ENCODE data around the gene KLK15.
"Not testable (repeated sequence)": the region's sequence is repeated elsewhere in the genome, so short reads cannot be mapped to it uniquely, and the experiment has no call there.

Gene KLK15

DNA sequence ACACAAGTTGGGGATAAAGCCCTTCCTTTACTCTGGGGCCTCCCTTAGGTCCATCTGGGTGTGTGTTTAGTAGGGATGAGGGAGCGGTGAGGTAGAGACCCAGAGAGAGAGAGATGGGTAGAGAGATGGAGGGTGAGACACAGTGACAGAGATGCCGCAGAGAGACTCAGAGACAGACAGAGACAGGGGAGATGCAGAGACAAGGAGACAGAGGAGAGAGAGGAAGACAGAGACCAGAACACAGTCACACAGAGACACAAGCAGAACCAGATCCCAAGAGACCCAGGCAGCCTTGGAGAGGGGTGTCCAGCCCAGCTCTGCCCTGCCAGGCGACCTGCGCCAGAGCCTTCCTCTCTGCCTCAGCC lies 12.1 kb downstream of the KLK15 start:
- DNase-seq, result no peak

DNA sequence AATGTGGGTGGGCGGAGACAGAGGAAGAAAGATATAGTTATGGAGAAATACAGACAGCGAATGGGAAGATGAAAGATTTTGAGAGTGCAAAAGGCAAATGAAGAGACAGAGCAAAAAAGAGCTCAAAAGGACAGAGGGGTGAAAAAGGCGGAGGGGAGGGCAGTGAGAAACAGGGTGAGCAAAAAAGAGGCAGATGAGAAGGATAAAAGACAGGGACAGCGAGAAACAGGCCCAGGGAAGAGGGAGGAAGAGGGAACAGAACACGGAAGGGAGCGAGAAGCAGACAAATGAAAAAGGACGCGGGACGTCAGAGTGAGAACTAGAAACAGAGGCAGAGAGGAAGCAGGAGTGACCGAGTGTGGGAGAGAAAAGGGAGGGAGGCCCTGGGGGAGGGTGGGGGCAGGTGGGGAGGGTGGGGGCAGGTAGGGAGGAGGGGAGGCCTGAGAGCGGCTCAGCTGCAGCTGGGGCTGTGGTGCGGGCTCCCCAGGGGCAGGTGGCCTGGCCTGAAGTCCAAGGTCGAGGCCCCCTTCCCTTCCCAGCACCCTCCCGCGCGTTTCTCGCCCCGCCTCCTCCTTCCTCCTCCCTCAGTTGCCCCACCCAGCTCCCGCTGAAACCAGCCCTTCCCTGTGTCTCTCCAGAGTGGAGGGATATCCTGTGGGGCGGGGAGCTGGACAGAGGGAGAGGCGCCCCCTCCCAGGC lies 12.7 kb downstream of the KLK15 start:
- DNase-seq, result peak in 1 of 56 donors; percentile 3

GRCh38 chr19:50820086-50820485 lies 13.3 kb downstream of the KLK15 start:
- DNase-seq, result no peak

DNA sequence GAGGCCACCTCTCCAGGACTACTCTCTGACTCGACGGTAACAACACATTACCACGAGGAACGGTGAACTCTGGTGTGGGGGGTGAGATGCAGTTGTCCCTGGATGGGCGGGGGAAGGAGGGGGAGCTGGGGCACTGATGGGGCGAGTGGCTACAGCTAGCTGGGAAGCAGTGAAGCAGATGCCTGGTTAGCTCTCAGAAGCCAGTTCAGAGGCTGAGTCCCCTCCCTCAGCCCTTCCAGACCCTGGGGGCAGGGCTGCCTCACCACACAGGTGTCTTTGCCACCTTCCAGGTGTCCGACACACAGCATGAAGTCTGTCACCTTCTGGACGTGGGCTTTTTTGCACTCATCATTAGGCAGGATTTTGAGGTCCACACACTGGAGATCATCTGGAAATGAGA lies 13.7 kb downstream of the KLK15 start:
- no peak for DNase-seq

GRCh38 chr19:50818859-50819472 lies 14.4 kb downstream of the KLK15 start:
- DNase-seq, result no peak

- DNase-seq, result peak in 1 of 56 donors; percentile 34
Measured at GRCh38 chr19:50817941-50818858, 15.2 kb downstream of the KLK15 start.

DNA sequence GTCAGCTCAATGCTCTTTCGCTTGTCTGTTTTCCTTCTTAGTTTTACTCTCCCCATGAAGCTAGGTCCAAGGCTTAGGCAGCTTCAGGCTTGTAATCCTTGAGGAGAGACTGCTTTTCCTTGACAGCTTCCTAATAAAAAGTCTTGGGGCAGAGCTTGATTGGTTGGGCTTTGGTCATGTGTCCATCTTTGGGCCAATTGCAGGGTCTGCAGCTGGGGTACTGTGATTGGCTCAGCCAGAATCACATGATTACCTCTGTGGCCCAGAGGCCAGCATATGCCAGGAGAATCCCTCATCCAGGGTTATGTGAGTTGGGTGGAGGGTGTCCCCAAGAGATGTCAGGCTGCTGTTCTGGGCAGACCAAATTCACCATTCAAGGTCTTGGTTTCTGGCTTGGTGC lies 17.9 kb downstream of the KLK15 start:
- no peak for DNase-seq

GRCh38 chr19:50814883-50815282 lies 18.5 kb downstream of the KLK15 start:
- DNase-seq, result no peak

GRCh38 chr19:50812474-50812873 lies 20.9 kb downstream of the KLK15 start:
- no peak for DNase-seq

- not testable (repeated sequence) for DNase-seq
Measured at GRCh38 chr19:50811622-50812238, 21.6 kb downstream of the KLK15 start.

GRCh38 chr19:50808856-50809255 lies 24.5 kb downstream of the KLK15 start:
- DNase-seq, result no peak

DNA sequence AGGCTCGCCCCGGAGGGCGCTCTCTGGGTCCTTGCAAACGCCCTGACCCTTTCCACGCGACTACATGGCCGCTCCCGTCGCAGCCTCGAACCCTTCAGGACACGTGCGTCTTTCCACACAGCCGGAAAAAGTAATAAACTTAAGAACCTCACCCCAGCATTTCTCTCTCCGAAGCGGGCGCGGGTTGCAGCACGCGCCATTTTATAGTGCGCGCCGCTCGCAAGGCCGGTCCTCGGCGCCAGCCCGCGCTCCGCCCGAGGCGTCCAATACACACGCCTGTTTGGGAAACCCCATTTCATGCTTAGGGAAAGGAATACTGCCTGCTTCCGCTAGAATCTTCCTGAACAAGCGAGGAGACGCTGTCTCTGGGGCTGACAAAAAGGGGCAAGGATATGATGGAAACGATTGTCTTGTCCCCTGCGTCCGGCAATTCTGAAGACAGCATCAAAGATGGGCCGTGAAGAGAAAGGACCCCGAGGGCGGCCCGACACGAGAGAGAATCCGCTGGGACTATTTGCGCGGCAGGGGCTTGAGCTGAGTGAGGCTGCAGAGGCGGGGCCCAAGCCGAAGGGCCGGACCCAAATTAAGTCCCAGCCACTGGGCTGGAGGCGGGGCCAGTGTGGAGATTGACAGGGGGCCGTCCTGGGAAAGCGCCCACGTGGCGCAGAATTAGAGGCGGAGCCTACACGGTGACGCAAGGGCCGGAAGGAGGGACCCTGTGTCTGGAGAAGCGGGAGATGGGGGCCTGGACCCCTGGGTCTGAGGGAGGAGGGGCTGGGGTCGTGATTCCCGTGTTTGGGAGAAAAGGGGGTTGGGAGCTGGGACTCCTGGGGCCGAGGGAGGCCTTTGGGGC lies 28.7 kb downstream of the KLK15 start:
- DNase-seq, result peak; percentile 85 to 99 (median 97)

GRCh38 chr19:50803633-50804419 lies 29.5 kb downstream of the KLK15 start:
- DNase-seq, result peak in 3 of 56 donors; percentile 46 to 58 (median 48)

DNA sequence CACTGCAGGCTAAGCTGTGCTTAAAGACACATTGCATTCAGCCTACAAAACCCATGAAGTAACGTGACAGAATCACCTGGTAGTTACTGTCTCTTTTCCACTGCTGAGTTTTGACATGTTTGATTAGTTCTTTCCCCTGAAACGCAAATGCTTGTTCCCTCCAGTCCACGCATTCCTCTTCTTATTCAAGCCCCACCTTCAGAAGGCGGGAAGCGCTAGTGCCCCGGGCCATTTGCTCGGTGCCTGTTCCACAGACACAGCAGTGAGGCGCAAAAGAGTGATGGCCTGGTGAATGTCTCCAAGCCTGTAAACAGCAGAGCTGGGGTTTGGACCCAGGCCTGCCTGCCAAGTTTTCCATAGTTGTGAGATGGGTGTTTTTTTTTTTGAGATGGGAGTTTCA lies 32.3 kb downstream of the KLK15 start:
- DNase-seq, result no peak

GRCh38 chr19:50799547-50799851 lies 33.9 kb downstream of the KLK15 start:
- no peak for DNase-seq

DNA sequence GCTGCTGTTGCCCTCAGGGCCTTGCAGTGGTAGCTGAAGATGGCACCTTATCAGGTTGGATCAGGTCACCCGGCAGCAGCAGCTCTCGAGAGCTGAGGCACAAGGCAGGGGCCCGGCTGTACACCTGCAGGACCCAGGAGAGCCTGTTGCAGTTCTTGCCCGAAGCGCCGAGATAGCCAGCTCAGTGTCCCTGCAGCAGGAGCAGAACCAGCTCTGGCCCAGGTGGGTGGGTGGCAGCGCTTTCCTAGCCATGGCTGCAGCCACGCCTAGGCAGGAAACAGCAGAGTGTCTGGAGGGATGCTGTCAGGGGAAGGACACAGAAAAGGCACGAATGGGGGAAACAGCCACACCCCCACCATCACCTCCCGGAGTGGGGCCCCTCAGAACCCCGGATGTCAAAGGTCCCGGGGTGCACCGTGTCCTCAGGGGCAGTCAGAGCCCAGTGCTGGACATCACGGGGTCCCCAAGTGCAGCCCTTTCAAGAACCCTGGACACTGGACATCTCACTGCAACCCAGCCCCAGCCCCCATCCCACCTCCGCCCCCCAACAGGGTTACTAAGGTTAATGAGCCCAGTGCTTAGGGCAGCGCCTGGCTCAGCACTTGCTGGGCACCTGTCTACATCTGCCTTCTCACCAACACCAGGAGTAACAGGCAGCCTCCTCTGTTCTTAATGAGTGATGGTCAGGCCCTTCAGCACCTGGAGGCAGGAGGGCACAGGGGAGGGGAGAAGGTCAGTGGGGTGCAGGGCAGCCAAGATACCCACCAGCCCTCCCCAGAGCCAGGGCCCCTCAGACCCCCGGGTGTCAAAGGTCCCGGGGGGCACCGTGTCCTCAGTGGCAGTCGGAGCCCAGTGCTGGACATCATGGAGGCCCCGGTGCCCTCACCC lies 34.5 kb downstream of the KLK15 start:
- no peak for DNase-seq

GRCh38 chr19:50797781-50798658 lies 35.4 kb downstream of the KLK15 start:
- DNase-seq, result no peak

DNA sequence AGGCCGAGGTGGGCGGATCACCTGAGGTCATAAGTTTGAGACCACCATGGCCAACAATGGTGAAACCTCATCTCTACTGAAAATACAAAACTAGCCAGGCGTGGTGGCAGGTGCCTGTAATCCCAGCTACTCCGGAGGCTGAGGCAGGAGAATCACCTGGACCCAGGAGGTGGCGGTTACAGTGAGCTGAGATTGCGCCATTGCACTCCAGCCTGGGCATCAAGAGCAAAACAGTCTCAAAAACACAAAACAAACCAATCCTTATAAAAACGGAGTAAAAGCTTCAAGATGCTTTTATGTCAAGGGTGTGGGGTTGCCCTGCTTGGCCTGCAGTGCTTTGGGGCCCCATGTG lies 36.0 kb downstream of the KLK15 start:
- no peak for DNase-seq

Measured in nucleus accumbens (tissue), 56 donors.